NB4 (cell line): ENCODE results near the gene NRIP1.

Experiments
- POLR2A ChIP-seq: IDR thresholded peaks from 2 replicates; pipeline ENCODE4 v1.6.1; 2011; ENCODE audit warnings: mild to moderate bottlenecking; ENCODE audit not compliant: insufficient read length; ENCODE audit errors: extremely low read depth
- TF ChIP-seq, protein P1 (sequence below): IDR thresholded peaks from one replicate; pipeline ENCODE4 v1.5.1; 2012; ENCODE audit warnings: low read depth, low read length

DNA sequence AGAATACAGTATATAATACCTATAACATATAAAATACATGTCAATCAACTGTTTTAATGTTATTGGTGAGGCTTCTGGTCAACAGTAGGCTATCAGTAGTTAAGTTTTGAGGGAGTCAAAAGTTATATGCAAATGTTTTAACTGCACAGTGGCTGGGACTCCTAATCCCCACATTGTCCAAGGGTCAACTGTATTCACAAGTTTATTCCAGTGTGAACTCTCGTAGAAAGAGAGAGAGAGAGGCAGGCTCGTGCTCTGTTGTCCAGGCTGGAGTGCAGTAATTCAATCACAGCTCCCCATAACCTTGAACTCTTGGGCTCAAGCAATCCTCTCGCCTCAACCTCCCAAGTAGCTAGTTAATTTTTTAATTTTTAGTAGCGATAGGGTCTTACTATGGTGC, 66.0 kb downstream of the NRIP1 start:
- TF ChIP-seq, protein P1, sequence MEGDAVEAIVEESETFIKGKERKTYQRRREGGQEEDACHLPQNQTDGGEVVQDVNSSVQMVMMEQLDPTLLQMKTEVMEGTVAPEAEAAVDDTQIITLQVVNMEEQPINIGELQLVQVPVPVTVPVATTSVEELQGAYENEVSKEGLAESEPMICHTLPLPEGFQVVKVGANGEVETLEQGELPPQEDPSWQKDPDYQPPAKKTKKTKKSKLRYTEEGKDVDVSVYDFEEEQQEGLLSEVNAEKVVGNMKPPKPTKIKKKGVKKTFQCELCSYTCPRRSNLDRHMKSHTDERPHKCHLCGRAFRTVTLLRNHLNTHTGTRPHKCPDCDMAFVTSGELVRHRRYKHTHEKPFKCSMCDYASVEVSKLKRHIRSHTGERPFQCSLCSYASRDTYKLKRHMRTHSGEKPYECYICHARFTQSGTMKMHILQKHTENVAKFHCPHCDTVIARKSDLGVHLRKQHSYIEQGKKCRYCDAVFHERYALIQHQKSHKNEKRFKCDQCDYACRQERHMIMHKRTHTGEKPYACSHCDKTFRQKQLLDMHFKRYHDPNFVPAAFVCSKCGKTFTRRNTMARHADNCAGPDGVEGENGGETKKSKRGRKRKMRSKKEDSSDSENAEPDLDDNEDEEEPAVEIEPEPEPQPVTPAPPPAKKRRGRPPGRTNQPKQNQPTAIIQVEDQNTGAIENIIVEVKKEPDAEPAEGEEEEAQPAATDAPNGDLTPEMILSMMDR, result no peak
- no peak for TF ChIP-seq POLR2A
